Hepatocyte (in vitro differentiated cells): Measurements from ENCODE around the gene CCT8L2. TPM values are rescaled to one million over a fixed set of nuclear protein-coding genes. Genes with fewer than 3 reads are reported as not detected.
"Not testable (repeated sequence)": the region's sequence is repeated elsewhere in the genome, so short reads cannot be mapped to it uniquely, and the experiment has no call there.

ENCODE experiments used
- DNase-seq: peaks from one replicate; pipeline ENCODE4 v3.0.0-alpha.2; 2016; ENCODE audit warnings: low spot score
- H2AFZ ChIP-seq: fragments of 200-600 bp; sonication (generic); 2 replicates; pipeline ENCODE4 v1.6.0; 2016; ENCODE audit warnings: antibody characterized with exemption, mild to moderate bottlenecking
- H3K27ac ChIP-seq: fragments of 200-600 bp; sonication (generic); 2 replicates; pipeline ENCODE4 v1.5.1; 2016; ENCODE audit warnings: mild to moderate bottlenecking
- H3K27me3 ChIP-seq: fragments of 200-600 bp; sonication (generic); 2 replicates; pipeline ENCODE4 v1.6.1; 2016
- H3K36me3 ChIP-seq: fragments of 200-600 bp; sonication (generic); replicated peaks from 2 replicates; pipeline ENCODE4 v1.5.1; 2016; ENCODE audit warnings: low read depth; ENCODE audit not compliant: insufficient read depth
- H3K4me1 ChIP-seq: fragments of 200-600 bp; sonication (generic); 2 replicates; pipeline ENCODE4 v1.5.1; 2016; ENCODE audit warnings: mild to moderate bottlenecking, moderate library complexity; ENCODE audit not compliant: insufficient read depth
- H3K4me2 ChIP-seq: fragments of 200-600 bp; sonication (generic); 2 replicates; pipeline ENCODE4 v1.6.0; 2016
- H3K4me3 ChIP-seq: fragments of 200-600 bp; sonication (generic); 2 replicates; pipeline ENCODE4 v1.5.1; 2016; ENCODE audit warnings: mild to moderate bottlenecking
- H3K79me2 ChIP-seq: fragments of 200-600 bp; sonication (generic); 2 replicates; pipeline ENCODE4 v1.6.0; 2017; ENCODE audit warnings: mild to moderate bottlenecking
- H3K9me2 ChIP-seq: fragments of 200-600 bp; sonication (generic); replicated peaks from 2 replicates; pipeline ENCODE4 v1.6.0; 2017; ENCODE audit warnings: mild to moderate bottlenecking; ENCODE audit not compliant: insufficient read depth
- H3K9me3 ChIP-seq: fragments of 200-600 bp; sonication (generic); 2 replicates; pipeline ENCODE4 v1.5.1; 2016; ENCODE audit warnings: low read depth, mild to moderate bottlenecking
- H4K20me1 ChIP-seq: fragments of 200-600 bp; sonication (generic); 2 replicates; pipeline ENCODE4 v1.6.0; 2016; ENCODE audit warnings: mild to moderate bottlenecking; ENCODE audit not compliant: insufficient read depth, poor library complexity, severe bottlenecking
- CTCF ChIP-seq: fragments of 200-600 bp; sonication (generic); IDR thresholded peaks from 2 replicates; pipeline ENCODE4 v1.5.1; 2016; ENCODE audit warnings: antibody characterized with exemption, mild to moderate bottlenecking; ENCODE audit not compliant: poor library complexity
- EZH2 ChIP-seq: fragments of 200-600 bp; sonication (generic); IDR thresholded peaks from 2 replicates; pipeline ENCODE4 v1.6.1; 2016; ENCODE audit warnings: antibody characterized with exemption, mild to moderate bottlenecking, borderline replicate concordance
- EZH2phosphoT487 ChIP-seq: fragments of 200-600 bp; sonication (generic); IDR thresholded peaks from one replicate; pipeline ENCODE4 v1.6.1; 2018; ENCODE audit warnings: antibody characterized with exemption, mild to moderate bottlenecking, low read depth, moderate library complexity; ENCODE audit not compliant: unreplicated experiment, severe bottlenecking
- WGBS: methylation state at CpG from one replicate; pipeline ENCODE4 v1.1.6; 2016; ENCODE audit warnings: low lambda C conversion rate; ENCODE audit errors: missing lambda C conversion rate; 5-methylcytosine and 5-hydroxymethylcytosine counted together
- polyA plus RNA-seq: library from polyadenylated mRNA; unstranded; fragments of >200 nt; fragmentation: Nextera tagmentation; extraction: Ambion mirVana; gene quantifications from 2 replicates; pipeline ENCODE4 v1.2.1, GENCODE V29; 2016
- total RNA-seq: library from RNA; depleted of rRNA; stranded (reverse); fragments of >200 nt; gene quantifications from 2 replicates; pipeline ENCODE4 v1.2.3, GENCODE V29; 2014

Gene CCT8L2
- total and polyA plus RNA-seq, 2 experiments from 2014 or later: not detected

- H4K20me1 ChIP-seq: no peaks in the 10 kb centered on the region
- H3K4me1 ChIP-seq: no peaks in the 10 kb centered on the region
- no peaks in the 10 kb centered on the region for H3K9me2 ChIP-seq
- no peak for TF ChIP-seq CTCF
- TF ChIP-seq EZH2: no peak
- TF ChIP-seq EZH2phosphoT487: no peak
- no peaks in the 10 kb centered on the region for H3K36me3 ChIP-seq
- H3K9me3 ChIP-seq: no peaks in the 10 kb centered on the region
- no peak for DNase-seq
- H3K79me2 ChIP-seq: no peaks in the 10 kb centered on the region
- WGBS: 75% methylated on average over 3 of the region's 3 CpGs
- H3K4me3 ChIP-seq: no peak overlapping the region
- H2AFZ ChIP-seq: no peak overlapping the region
- no peak overlapping the region for H3K27ac ChIP-seq
- H3K4me2 ChIP-seq: no peak overlapping the region
- H3K27me3 ChIP-seq: no peaks in the 10 kb centered on the region
Observed at GRCh38 chr22:16559056-16559955, 33.3 kb downstream of the CCT8L2 start.

DNA sequence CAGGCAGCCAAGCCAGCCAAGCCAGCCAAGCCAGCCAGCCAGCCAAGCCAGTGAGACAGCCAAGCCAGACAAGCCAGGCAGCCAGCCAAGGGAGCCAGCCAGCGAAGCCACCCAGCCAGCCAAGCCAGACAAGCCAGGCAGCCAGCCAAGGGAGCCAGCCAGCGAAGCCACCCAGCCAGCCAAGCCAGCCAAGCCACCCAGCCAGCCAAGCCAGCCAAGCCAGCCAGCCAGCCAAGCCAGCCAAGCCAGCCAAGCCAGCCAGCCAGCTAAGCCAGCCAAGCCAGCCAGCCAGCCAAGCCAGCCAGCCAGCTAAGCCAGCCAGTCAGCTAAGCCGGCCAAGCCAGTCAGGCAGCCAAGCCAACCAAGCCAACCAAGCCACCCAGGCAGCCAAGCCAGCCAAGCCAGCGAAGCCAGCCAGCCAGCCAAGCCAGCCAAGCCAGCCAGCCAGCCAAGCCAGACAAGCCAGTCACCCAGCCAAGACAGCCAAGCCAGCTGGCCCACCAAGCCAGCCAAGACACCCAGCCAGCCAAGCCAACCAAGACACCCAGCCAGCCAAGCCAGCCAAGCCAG is 34.1 kb downstream of the CCT8L2 start:
- not testable (repeated sequence) for H3K4me3 ChIP-seq, DNase-seq, H3K27me3 ChIP-seq, H3K4me1 ChIP-seq, H3K9me2 ChIP-seq, H2AFZ ChIP-seq, H3K27ac ChIP-seq, H4K20me1 ChIP-seq, H3K36me3 ChIP-seq, H3K9me3 ChIP-seq, H3K4me2 ChIP-seq, H3K79me2 ChIP-seq
- 57% methylated on average over 4 of the region's 4 CpGs for WGBS

- not testable (repeated sequence) for DNase-seq, H3K4me3 ChIP-seq, H3K9me3 ChIP-seq, H3K4me2 ChIP-seq, H3K36me3 ChIP-seq, H3K9me2 ChIP-seq, H2AFZ ChIP-seq, H3K27ac ChIP-seq, H3K79me2 ChIP-seq, H3K4me1 ChIP-seq, H3K27me3 ChIP-seq, H4K20me1 ChIP-seq
- WGBS: 86% methylated on average over 13 of the region's 13 CpGs
Observed at GRCh38 chr22:16557511-16557910, 35.1 kb downstream of the CCT8L2 start.

- not testable (repeated sequence) for H2AFZ ChIP-seq, H3K4me2 ChIP-seq, H3K36me3 ChIP-seq, H3K9me2 ChIP-seq, DNase-seq, H3K9me3 ChIP-seq, H4K20me1 ChIP-seq, H3K79me2 ChIP-seq, H3K27ac ChIP-seq, H3K4me1 ChIP-seq, H3K4me3 ChIP-seq, H3K27me3 ChIP-seq
- 79% methylated on average over 8 of the region's 8 CpGs for WGBS
Observed at GRCh38 chr22:16555077-16555994, 37.3 kb downstream of the CCT8L2 start.

- not testable (repeated sequence) for H3K4me1 ChIP-seq, H2AFZ ChIP-seq, H3K79me2 ChIP-seq, H4K20me1 ChIP-seq, H3K9me2 ChIP-seq, H3K4me3 ChIP-seq, H3K4me2 ChIP-seq, H3K36me3 ChIP-seq, H3K27ac ChIP-seq, H3K9me3 ChIP-seq, H3K27me3 ChIP-seq, DNase-seq
- 79% methylated on average over 1 of the region's 1 CpG for WGBS
Observed at GRCh38 chr22:16543310-16543709, 49.3 kb downstream of the CCT8L2 start.

Other genes with a start within 250 kb of the CCT8L2 start
- 0.33 TPM in 1 of 2 replicates, not detected in the other for gene XKR3, start 232.6 kb upstream of the CCT8L2 start, total RNA-seq
- 0.98 and 1.1 TPM in 2 replicates for gene XKR3, start 232.6 kb upstream of the CCT8L2 start, polyA plus RNA-seq